HEK293T (cell line): ENCODE data around the gene FAM78A.

ENCODE experiments used
- ARNT ChIP-seq: fragments of 450-650 bp; IDR thresholded peaks from 2 replicates; pipeline ENCODE4 v1.6.1; 2017; ENCODE audit warnings: mild to moderate bottlenecking
- BHLHE40 ChIP-seq: fragments of 450-650 bp; IDR thresholded peaks from 2 replicates; pipeline ENCODE4 v1.6.1; 2016; ENCODE audit warnings: mild to moderate bottlenecking, moderate library complexity, borderline replicate concordance
- ELF4 ChIP-seq: fragments of 450-650 bp; IDR thresholded peaks from 2 replicates; pipeline ENCODE4 v1.6.1; 2017; ENCODE audit warnings: antibody characterized with exemption
- HDGF ChIP-seq: fragments of 450-650 bp; IDR thresholded peaks from 2 replicates; pipeline ENCODE4 v1.6.1; 2017; ENCODE audit warnings: antibody characterized with exemption, borderline replicate concordance
- SUZ12 ChIP-seq: fragments of 450-650 bp; IDR thresholded peaks from 2 replicates; pipeline ENCODE4 v1.6.1; 2016; ENCODE audit warnings: mild to moderate bottlenecking

DNA sequence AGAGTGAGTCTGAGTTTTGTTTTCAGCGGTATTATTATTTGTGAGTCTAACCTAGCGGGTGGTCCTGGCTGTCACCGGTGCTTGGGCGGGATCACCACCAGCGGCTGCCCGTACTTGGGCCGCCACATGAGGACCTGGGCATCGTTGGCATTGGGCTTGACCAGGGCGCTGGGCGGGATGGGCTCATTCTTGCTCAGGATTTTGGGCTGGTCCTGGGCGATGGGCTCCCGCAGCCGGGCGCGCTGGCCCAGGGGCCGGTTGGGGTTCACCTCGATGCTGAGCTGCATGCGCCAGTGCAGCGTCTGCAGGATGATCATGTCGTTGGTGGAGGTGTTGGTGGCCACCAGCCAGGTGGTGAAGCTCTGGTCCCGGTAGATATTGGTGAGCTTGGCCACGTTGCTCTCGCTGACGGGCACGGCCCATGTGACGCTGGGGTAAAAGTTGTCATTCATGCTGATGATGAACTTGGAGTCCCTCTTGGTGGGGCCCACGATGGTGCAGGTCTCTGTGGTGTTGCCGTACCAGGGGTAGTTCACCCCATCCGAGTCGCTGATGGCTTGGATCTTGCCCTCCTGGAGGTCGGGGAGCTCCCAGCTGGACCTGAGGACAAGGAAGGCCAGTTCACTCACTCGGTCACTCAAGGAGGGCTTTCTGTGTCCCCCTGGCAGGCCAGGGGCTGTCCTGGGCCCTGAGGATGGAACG lies 15.4 kb downstream of the FAM78A start:
- no peak for TF ChIP-seq SUZ12
- TF ChIP-seq ELF4, result no peak
- no peak for TF ChIP-seq HDGF
- no peak for TF ChIP-seq ARNT
- no peak for TF ChIP-seq BHLHE40
